ENCODE results near the gene C7. TPM values are rescaled to one million over a fixed set of nuclear protein-coding genes. Genes with fewer than 3 reads are reported as not detected.

The C7 gene
- total RNA-seq, 1 experiment from 2014 or later, result 0.74 TPM

- no peaks in the 10 kb centered on the region for H3K36me3 ChIP-seq (ENCODE audit: control insufficient read depth in 1 of 2, insufficient read depth in 2 of 2, low read length in 2 of 2)
- H3K27ac ChIP-seq (ENCODE audit: low read depth, low read length), result no peak overlapping the region
- no peak overlapping the region for H3K4me3 ChIP-seq (replicated peaks in 1 of 2; ENCODE audit: low read depth in 1 of 2, low read length in 2 of 2)
- DNase-seq (ENCODE audit: low read depth, low spot score), result no peak
- ChIA-PET CTCF (interaction anchor here (1.3 kb wide), 1 partner anchor 28 kb away, joined by 3 read pairs; no protein-coding TSS in a partner anchor), RAD21 (ENCODE audit: low non-redundant PET in 1 of 2, low total read pairs in 2 of 2, uncharacterized antibody in 2 of 2, unreplicated experiment in 2 of 2) (no interaction called here), POLR2A (no interaction called here)
- no peak overlapping the region for H3K9ac ChIP-seq (ENCODE audit: low read length)
- no peaks in the 10 kb centered on the region for H3K4me1 ChIP-seq (ENCODE audit: control insufficient read depth in 1 of 2, insufficient read depth in 2 of 2, low read length in 2 of 2)
- no peaks in the 10 kb centered on the region for H3K79me2 ChIP-seq (ENCODE audit: insufficient read depth, low read length)
- intact Hi-C loops (cut with micrococcal nuclease), result no loop called here
- TF ChIP-seq ZNF274 (IDR thresholded peaks at IDR 0.05; ENCODE audit: low read depth, low read length) (no peak), CTCF (IDR thresholded peaks at IDR 0.05 in 2 of 3, conservative IDR thresholded peaks at IDR 0.05 in 1 of 3; ENCODE audit: borderline replicate concordance in 1 of 3, insufficient read depth in 1 of 3, low read depth in 2 of 3, low read length in 2 of 3) (no peak), ELF1 (IDR thresholded peaks at IDR 0.05; ENCODE audit: borderline replicate concordance, low read depth) (no peak), REST (IDR thresholded peaks at IDR 0.05; ENCODE audit: low read depth) (no peak), EZH2phosphoT487 (IDR thresholded peaks at IDR 0.05; ENCODE audit: borderline replicate concordance) (no peak), SP1 (IDR thresholded peaks at IDR 0.05; ENCODE audit: low read depth) (no peak), SIN3A (IDR thresholded peaks at IDR 0.05; ENCODE audit: low read depth) (no peak), RAD21 (IDR thresholded peaks at IDR 0.05; ENCODE audit: low read depth) (no peak), POLR2A (IDR thresholded peaks at IDR 0.05; ENCODE audit: borderline replicate concordance, extremely low read depth, insufficient read depth, insufficient read length) (no peak), ZFX (IDR thresholded peaks at IDR 0.05) (no peak), ATF3 (IDR thresholded peaks at IDR 0.05) (no peak), MAX (IDR thresholded peaks at IDR 0.05) (no peak), JUND (IDR thresholded peaks at IDR 0.05) (no peak), FOSL1 (IDR thresholded peaks at IDR 0.05; ENCODE audit: low read depth) (no peak), TCF7L2 (IDR thresholded peaks at IDR 0.05; ENCODE audit: borderline replicate concordance, extremely low read depth, insufficient read depth, insufficient read length) (no peak), ZBTB33 (IDR thresholded peaks at IDR 0.05; ENCODE audit: extremely low read depth, insufficient replicate concordance, low read length) (no peak), CBX3 (IDR thresholded peaks at IDR 0.05; ENCODE audit: low read depth) (no peak), SRF (IDR thresholded peaks at IDR 0.05; ENCODE audit: low read depth) (no peak), EGR1 (IDR thresholded peaks at IDR 0.05; ENCODE audit: low read depth) (no peak), CEBPB (IDR thresholded peaks at IDR 0.05; ENCODE audit: low read depth) (no peak)
- no peak for ATAC-seq
- BruUV-seq (replicated peaks), result no TSS peak
- no peaks in the 10 kb centered on the region for H3K27me3 ChIP-seq (ENCODE audit: insufficient read depth, low read length)
- H3K9me3 ChIP-seq (ENCODE audit: control insufficient read depth in 1 of 2, insufficient read depth in 1 of 2, low read depth in 1 of 2, low read length in 2 of 2), result no peaks in the 10 kb centered on the region
- no peaks in the 10 kb centered on the region for H4K20me1 ChIP-seq (ENCODE audit: insufficient read depth)
- no peak overlapping the region for H2AFZ ChIP-seq (ENCODE audit: low read depth, low read length, poor library complexity, severe bottlenecking)
- H3K4me2 ChIP-seq (ENCODE audit: low read length), result no peak overlapping the region
- H3K9me2 ChIP-seq (ENCODE audit: insufficient read depth), result no peaks in the 10 kb centered on the region
These were observed 23.5 kb downstream of the C7 start for GRCh38 chr5:40932766-40933165.

Data from HCT116 (cell line).